HG02885 (cell line): ENCODE results near the gene C1R.
"Not testable (repeated sequence)": the region's sequence is repeated elsewhere in the genome, so short reads cannot be mapped to it uniquely, and the experiment has no call there.

Experiments used
- ATAC-seq: cut with Tn5 transposase; IDR thresholded peaks from one replicate; pipeline ENCODE4 v1.9.1; 2021; ENCODE audit warnings: mild to moderate bottlenecking; ENCODE audit not compliant: unreplicated experiment, poor library complexity

Gene C1R

GRCh38 chr12:7045913-7046312 is 46.3 kb downstream of the C1R start:
- no peak for ATAC-seq

- no peak for ATAC-seq
Measured at GRCh38 chr12:7042842-7043241, 49.4 kb downstream of the C1R start.

- no peak for ATAC-seq
Measured at GRCh38 chr12:7039403-7039802, 52.8 kb downstream of the C1R start.

GRCh38 chr12:7038591-7038990 is 53.7 kb downstream of the C1R start:
- ATAC-seq, result no peak

- ATAC-seq, result not testable (repeated sequence)
Measured at GRCh38 chr12:7037411-7037810, 54.8 kb downstream of the C1R start.

- ATAC-seq, result no peak
Measured at GRCh38 chr12:7035463-7035862, 56.8 kb downstream of the C1R start.

- ATAC-seq, result no peak
Measured at GRCh38 chr12:7034464-7034863, 57.8 kb downstream of the C1R start.

GRCh38 chr12:7032990-7033389 is 59.3 kb downstream of the C1R start:
- no peak for ATAC-seq

GRCh38 chr12:7031306-7031705 is 60.9 kb downstream of the C1R start:
- no peak for ATAC-seq
